Stimulated activated naive CD8-positive, alpha-beta T cell treated with anti-CD3 and anti-CD28 coated beads, Interleukin-15, Interleukin-2, amounts not matched to agents 100 U/mL and 50 U/mL, for 24 hours (primary cell): ENCODE measurements around the gene ANKRD34A.
A peak's percentile ranks its signal among the peaks of the same experiment; 100 is the strongest.

Experiments
- ATAC-seq: fragments of 150-1000 bp; cut with Tn5 transposase; one replicate; pipeline ENCODE4 v1.10.0; 2021
- DNase-seq: peaks from one replicate; pipeline ENCODE4 v3.0.0; 2021

The ANKRD34A gene

GRCh38 chr1:145990249-145990855 is 26.0 kb upstream of the ANKRD34A start:
- no peak for DNase-seq
- no peak for ATAC-seq

GRCh38 chr1:145988773-145989172 is 24.4 kb upstream of the ANKRD34A start:
- DNase-seq, result no peak
- ATAC-seq, result no peak

GRCh38 chr1:145987926-145988325 is 23.6 kb upstream of the ANKRD34A start:
- ATAC-seq, result no peak
- DNase-seq, result no peak

- DNase-seq (no peak), ATAC-seq (no peak)
Observed at GRCh38 chr1:145986551-145986950, 22.2 kb upstream of the ANKRD34A start.

- DNase-seq (no peak), ATAC-seq (no peak)
Observed at GRCh38 chr1:145985502-145986439, 21.4 kb upstream of the ANKRD34A start.

GRCh38 chr1:145985129-145985501 is 20.7 kb upstream of the ANKRD34A start:
- no peak for DNase-seq
- no peak for ATAC-seq

- peak; percentile 19 for ATAC-seq
Observed at GRCh38 chr1:145983960-145984830, 19.8 kb upstream of the ANKRD34A start.

GRCh38 chr1:145983206-145983675 is 18.9 kb upstream of the ANKRD34A start:
- ATAC-seq (no peak), DNase-seq (no peak)

More at GRCh38 chr1:145983960-145984830, 19.8 kb upstream of the ANKRD34A start:
- no peak for DNase-seq

GRCh38 chr1:145982010-145982723 is 17.8 kb upstream of the ANKRD34A start:
- ATAC-seq (no peak), DNase-seq (no peak)

- no peak for DNase-seq
- no peak for ATAC-seq
Observed at GRCh38 chr1:145980457-145980994, 16.2 kb upstream of the ANKRD34A start.

- no peak for DNase-seq
- no peak for ATAC-seq
Observed at GRCh38 chr1:145979746-145980456, 15.5 kb upstream of the ANKRD34A start.

GRCh38 chr1:145978854-145979745 is 14.7 kb upstream of the ANKRD34A start:
- DNase-seq, result peak; percentile 81
- peak; percentile 92 for ATAC-seq

GRCh38 chr1:145978471-145978853 is 14.1 kb upstream of the ANKRD34A start:
- ATAC-seq (no peak), DNase-seq (no peak)

GRCh38 chr1:145977486-145978470 is 13.4 kb upstream of the ANKRD34A start:
- DNase-seq, result peak; percentile 71
- peak; percentile 30 for ATAC-seq

GRCh38 chr1:145977016-145977415 is 12.6 kb upstream of the ANKRD34A start:
- ATAC-seq (no peak), DNase-seq (no peak)

- DNase-seq (no peak), ATAC-seq (no peak)
Observed at GRCh38 chr1:145975216-145975615, 10.8 kb upstream of the ANKRD34A start.

- DNase-seq (no peak), ATAC-seq (no peak)
Observed at GRCh38 chr1:145974721-145975120, 10.3 kb upstream of the ANKRD34A start.

- DNase-seq (no peak), ATAC-seq (no peak)
Observed at GRCh38 chr1:145972580-145972979, 8.2 kb upstream of the ANKRD34A start.
